ENCODE results near the gene UBE2G1.
"Not testable (repeated sequence)": the region's sequence is repeated elsewhere in the genome, so short reads cannot be mapped to it uniquely, and the experiment has no call there.

Gene UBE2G1

DNA sequence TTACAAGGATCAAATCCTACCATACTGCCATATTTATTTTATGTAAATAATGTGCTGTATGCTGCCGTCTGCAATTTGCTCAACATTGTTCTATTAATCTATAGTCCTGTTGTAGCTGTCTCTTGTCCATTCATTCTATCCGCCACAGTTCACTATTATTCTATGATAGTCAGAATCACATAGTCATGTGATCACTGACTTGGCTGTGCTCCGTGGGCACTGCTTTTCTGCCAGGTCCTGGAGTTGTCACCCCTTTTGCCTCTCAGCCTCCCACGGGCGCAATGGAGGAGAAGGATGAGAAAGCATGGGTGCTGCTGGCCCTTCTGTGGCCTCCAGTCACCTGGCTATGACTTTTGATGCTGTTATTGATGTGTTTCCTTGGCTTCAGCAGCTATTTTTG lies 65.4 kb downstream of the UBE2G1 start:
- no peak for DNase-seq (ENCODE audit: low read depth)

DNA sequence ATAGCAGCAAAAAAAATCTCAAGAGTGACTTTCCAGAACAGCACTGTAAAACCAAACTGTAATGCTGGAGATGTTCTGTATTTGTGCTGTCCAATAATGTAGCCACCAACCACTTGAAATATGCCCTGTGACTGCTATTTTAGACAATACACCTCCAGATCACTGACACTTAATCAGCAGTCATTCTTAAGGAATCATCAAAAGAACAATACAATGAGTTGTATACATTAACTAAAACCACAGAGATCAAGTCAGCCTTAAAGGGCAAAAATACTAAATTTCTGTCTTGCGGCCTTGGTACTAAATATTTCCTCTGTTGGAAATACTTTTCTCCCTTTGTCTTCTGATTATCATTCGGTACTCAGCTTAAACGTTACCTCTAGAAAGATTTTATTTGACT lies 69.1 kb downstream of the UBE2G1 start:
- DNase-seq (ENCODE audit: low read depth): no peak

GRCh38 chr17:4295686-4296085 lies 70.8 kb downstream of the UBE2G1 start:
- no peak for DNase-seq (ENCODE audit: low read depth)

- DNase-seq (ENCODE audit: low read depth): no peak
Observed at GRCh38 chr17:4293572-4293971, 72.9 kb downstream of the UBE2G1 start.

DNA sequence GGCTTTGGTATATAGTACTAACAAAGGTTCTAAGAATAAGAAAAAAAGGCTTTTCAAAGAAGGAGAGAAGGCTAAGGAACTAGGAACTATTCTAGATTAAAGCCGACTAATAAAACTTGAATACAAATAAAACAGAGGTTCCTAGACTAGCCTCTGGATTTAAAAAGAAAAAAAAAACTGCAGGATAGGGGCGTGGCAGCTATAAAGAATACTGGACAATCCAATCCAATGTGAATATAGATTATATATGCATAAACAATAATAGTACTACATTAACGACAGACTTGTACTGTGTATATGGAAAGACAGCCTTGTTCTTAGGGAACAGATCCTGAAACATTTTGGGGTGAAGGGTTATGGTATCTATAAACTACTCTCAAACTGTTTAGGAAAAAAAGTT lies 78.8 kb downstream of the UBE2G1 start:
- no peak for DNase-seq (ENCODE audit: low read depth)

DNA sequence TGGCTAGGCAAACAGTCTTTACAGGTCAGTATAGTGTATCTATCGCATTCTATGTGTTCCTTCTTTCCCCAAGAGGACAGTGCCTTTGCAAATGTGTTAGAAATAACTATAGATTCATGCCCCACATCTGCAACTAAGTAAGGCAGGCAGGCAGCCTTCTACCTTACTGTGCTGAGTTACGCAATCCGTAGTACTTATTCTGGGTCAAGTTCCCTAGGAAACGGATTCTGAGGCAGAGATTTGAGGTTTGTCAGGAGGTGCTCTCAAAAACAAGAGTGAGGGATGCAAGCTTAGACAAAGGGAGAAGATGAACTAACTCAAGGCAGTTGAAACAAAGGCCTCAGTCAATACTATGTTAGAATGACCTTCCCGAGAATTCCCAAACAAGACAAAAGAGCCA lies 90.0 kb downstream of the UBE2G1 start:
- no peak for DNase-seq (ENCODE audit: low read depth)

DNA sequence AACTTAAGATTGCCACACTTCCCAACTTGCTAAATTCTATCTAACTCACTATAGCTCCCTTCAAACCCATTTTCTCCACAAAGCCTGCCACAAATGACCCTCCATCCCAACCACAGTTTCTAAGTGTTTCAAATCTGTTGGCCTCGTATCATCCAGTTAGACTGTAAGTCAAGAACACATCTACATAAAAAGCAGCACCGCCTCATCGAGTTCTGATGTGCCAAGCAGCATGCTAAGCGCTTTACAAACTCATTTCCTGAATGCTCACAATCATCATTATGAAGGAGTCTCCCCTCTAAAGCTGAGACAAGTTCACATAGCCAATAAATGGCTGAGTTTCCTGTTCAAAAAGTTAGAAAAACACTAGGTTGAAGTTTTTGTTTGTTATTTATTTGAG lies 93.5 kb downstream of the UBE2G1 start:
- no peak for DNase-seq (ENCODE audit: low read depth)

- DNase-seq (ENCODE audit: low read depth): no peak
Observed at GRCh38 chr17:4272213-4272971, 94.1 kb downstream of the UBE2G1 start.

GRCh38 chr17:4270736-4271135 lies 95.7 kb downstream of the UBE2G1 start:
- no peak for DNase-seq (ENCODE audit: low read depth)

- no peak for DNase-seq (ENCODE audit: low read depth)
Observed at GRCh38 chr17:4269915-4270314, 96.6 kb downstream of the UBE2G1 start.

GRCh38 chr17:4267402-4267801 lies 99.1 kb downstream of the UBE2G1 start:
- no peak for DNase-seq (ENCODE audit: low read depth)

DNA sequence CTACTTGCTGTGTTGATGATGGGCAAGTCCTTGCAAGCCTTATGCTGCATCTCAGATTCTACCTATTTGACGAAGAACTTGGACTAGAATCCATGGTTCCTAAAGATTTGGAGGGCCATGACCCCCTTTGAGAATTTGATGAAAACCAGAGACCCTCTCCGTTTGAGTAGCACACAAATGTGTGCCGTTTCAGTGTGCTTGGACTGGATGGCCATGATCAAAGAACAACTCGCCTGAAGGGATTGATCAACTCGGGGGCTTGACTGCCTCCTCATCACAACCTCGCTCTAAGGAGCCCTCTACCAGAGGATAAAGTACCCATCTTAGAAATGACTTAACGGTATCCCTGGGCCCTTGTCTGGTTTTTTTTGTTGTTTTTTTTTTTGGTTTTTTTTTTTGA lies 99.9 kb downstream of the UBE2G1 start:
- DNase-seq (ENCODE audit: low read depth): no peak

DNA sequence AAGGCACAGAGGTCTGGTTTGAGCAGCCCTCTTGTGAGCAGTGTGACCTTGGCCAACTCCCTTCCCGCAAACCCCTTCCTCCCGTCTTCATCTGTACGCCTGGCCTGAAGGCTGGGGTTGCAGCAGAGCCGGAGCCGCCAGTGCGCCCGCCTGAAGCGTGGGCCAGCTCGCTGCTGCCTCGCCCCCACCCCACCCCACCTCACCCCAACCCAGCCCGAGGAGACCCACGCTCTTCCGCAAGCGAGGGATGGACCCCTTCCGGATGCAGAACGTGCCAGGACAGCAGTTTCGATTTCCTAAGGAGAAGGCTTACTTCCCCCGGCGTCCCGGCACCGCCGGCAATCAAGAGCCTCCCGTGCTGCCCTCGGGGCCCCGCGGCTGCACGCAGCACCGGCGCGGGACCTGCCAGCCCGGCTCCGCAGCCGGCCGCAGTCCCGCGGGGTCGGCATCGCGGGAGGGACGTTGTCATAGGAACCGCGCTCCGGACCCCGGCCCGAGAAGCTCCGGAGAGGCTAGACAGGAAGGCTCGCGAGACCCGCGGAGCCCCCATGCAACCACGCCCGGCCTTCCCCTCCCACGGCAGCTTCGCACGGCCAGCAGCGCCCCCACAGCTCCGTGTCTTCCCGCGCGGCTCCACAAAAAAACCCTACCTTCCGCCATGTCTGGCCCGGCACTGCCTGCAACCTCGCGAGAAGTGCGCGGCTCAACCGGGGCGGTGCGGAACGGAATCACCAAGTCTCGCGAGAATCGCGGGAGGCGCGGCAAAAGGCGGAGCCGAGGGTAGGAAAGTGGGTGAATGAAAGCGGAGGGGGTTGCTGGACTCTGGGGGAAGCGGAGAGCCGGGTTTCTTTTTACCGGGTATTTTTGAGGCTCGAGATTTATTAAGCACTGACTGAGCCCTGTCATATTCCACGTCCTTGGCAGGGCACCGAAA lies 102.9 kb downstream of the UBE2G1 start, which contains the start of gene ANKFY1:
ANKFY1 (minus strand) TSS at position 698 of the 934 bp plus-strand sequence; CDS start at position 660, 38 bp downstream.
- peak; percentile 95 for DNase-seq (ENCODE audit: low read depth)

DNA sequence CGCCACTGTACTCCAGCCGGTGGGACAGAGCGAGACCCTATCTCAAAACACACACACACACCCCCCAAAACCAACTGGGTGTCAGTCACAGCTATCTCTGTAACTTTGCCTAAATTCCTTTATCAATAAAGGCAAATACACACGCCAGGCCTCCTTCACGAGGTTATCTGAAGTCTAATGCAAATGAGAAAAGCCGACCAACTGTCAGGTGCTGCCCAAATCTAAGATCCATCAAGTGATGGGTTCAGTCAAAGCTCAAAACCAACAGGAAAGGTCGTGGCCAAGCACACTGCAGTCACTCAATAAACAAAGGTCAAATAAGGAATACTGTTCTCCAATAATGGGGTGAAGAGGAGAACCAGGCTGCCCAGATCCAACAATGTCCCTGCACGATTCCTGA lies 103.8 kb downstream of the UBE2G1 start:
- DNase-seq (ENCODE audit: low read depth): no peak

DNA sequence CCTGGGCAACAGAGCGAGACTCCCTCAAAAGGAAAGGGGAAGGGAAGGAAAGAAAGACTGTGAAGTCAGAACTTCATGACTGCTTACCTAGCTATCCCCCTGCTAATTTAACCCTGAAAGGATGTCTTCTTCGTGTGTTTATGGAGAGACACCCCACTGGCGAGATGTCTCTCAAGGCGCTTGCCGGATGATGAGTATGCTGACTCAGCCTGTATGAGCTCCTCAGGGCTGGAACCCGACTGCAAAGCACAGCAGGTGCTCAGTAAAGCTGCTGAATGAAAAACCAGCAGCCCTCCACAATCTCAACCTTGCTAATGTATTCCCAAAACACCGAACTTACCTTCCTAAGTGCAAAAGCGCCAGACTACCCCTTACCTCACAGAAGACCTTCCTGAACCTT lies 105.0 kb downstream of the UBE2G1 start:
- DNase-seq (ENCODE audit: low read depth): no peak

GRCh38 chr17:4258867-4259266 lies 107.6 kb downstream of the UBE2G1 start:
- no peak for DNase-seq (ENCODE audit: low read depth)

DNA sequence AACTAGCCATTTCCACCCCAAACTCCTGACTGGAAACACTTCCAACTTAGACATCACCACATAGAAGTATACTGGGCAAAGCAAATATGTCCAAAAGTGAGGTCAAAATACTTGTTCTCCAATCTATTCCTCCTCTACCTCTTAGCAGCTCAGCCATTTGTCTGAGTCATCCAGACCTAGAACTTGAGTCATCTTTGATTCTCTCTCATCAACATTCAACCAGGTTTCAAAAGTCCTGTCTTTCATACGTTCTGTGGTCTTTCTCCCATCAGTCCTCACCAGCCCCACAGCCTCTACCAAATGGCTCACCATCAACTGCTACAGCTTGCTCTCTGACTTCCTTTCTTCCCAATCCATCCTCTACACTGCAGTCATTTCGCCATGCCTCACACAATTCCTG lies 109.5 kb downstream of the UBE2G1 start:
- no peak for DNase-seq (ENCODE audit: low read depth)

- DNase-seq (ENCODE audit: low read depth): not testable (repeated sequence)
Observed at GRCh38 chr17:4255271-4255670, 111.2 kb downstream of the UBE2G1 start.

DNA sequence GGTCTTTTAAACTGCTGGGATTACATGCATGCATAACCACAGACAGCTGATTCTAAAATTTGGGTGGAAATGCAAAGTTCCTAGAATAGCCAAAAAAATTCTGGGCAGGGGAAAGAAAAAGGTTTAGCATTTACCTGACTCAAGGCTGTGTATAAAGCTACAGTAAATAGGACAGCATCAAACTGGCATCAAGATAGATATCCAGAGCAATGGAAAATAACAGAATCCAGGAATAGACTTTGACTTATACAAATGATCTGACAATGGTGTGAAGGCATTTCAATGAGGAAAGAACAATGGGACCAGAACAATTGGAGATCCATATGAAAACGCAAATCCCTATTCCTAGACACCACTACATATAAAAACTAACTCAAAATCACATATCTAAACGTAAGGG lies 115.6 kb downstream of the UBE2G1 start:
- DNase-seq (ENCODE audit: low read depth): no peak

- no peak for DNase-seq (ENCODE audit: low read depth)
Observed at GRCh38 chr17:4249452-4250029, 116.9 kb downstream of the UBE2G1 start.

DNA sequence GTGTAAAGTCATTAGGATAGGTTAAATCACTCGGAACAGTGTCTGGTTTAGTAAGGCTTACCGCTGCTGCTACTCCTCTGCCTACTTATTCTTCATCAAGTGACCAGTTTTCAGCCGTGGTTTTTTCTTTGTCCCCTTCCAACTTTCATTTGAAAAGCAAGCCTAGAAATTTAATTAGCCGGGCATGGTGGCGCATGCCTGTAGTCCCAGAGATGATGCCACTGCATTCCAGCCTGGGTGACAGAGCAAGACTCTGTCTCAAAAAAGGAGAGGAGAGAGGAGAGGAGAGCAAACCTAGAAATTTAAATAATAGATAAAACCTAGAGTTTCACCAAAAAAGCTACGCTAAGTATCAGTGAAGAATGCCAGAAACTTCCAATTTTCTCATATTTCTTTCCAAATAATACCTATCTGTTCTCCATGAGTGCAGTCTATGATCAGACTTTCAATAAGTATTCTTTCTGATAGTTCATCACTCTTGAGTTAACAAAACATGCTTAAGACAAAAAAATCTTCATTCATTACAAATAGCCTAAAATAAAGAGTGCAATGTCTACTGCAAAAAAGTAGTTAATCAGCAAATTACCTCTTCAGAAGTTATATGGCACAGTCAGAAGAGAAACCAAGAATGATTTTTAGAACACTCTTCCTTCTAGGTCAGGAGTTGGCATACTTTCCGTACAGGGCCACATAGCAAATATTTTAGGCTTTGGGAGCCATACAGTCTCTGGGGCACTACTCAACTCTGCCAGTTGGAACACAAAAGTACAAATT lies 117.8 kb downstream of the UBE2G1 start:
- DNase-seq (ENCODE audit: low read depth): no peak

DNA sequence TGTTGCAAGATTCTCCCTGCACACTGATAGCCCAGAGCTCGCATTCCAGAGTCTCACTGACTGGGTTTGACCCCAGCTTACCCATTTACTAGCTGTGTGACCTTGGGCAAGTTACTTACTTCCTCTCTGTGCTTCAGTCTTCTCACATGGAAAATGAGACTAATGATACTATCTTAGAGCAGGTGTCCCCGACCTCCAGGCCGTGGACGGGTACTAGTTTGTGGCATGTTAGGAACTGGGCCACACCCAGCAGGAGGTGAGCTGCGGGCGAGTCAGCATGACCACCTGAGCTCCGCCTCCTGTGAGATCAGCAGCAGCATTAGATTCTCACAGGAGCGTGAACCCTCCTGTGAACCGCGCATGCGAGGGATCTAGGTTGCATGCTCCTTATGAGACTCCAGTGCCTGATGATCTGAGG lies 118.5 kb downstream of the UBE2G1 start:
- no peak for DNase-seq (ENCODE audit: low read depth)
